GM13977 (cell line): ENCODE measurements around the gene FGF13.

Experiments used
- DNase-seq: peaks from one replicate; pipeline ENCODE4 v3.0.0; 2012; ENCODE audit warnings: low spot score
- CTCF ChIP-seq: IDR thresholded peaks from 2 replicates; pipeline ENCODE4 v1.5.1; 2012; ENCODE audit warnings: mild to moderate bottlenecking, control low read depth; ENCODE audit not compliant: insufficient read depth; ENCODE audit errors: extremely low read depth, missing control alignments
- in situ Hi-C: fragments of 300-500 bp; cut with MboI; formaldehyde crosslinking; loops from one replicate; pipeline ENCODE4 v1.12.0; 2022; ENCODE audit warnings: low sequenced_read_pairs, low pct_unique_long_range_greater_than_20kb, mixed read lengths, inconsistent platforms; ENCODE audit not compliant: unreplicated experiment

The FGF13 gene

GRCh38 chrX:138690591-138690990, 20.9 kb downstream of the FGF13 start:
- no peak for TF ChIP-seq CTCF
- DNase-seq = no peak
- in situ Hi-C loops = no loop called here

GRCh38 chrX:138683600-138683999, 27.9 kb downstream of the FGF13 start:
- DNase-seq = no peak
- in situ Hi-C loops = no loop called here
- TF ChIP-seq CTCF = no peak

GRCh38 chrX:138669693-138670092, 41.8 kb downstream of the FGF13 start:
- in situ Hi-C loops = no loop called here
- TF ChIP-seq CTCF = no peak

GRCh38 chrX:138664466-138664865, 47.1 kb downstream of the FGF13 start:
- in situ Hi-C loops = no loop called here
- no peak for DNase-seq
- TF ChIP-seq CTCF = no peak

More at GRCh38 chrX:138669693-138670092, 41.8 kb downstream of the FGF13 start:
- DNase-seq = no peak

GRCh38 chrX:138664016-138664415, 47.5 kb downstream of the FGF13 start:
- no peak for DNase-seq
- TF ChIP-seq CTCF = no peak
- in situ Hi-C loops = no loop called here

- no peak for TF ChIP-seq CTCF
- DNase-seq = no peak
- in situ Hi-C loops = no loop called here
Measured at GRCh38 chrX:138651494-138651893, 60.0 kb downstream of the FGF13 start.

- TF ChIP-seq CTCF = no peak
- no peak for DNase-seq
- in situ Hi-C loops = no loop called here
Measured at GRCh38 chrX:138648568-138648967, 62.9 kb downstream of the FGF13 start.
